ENCODE results near the gene CCBE1.

DNA sequence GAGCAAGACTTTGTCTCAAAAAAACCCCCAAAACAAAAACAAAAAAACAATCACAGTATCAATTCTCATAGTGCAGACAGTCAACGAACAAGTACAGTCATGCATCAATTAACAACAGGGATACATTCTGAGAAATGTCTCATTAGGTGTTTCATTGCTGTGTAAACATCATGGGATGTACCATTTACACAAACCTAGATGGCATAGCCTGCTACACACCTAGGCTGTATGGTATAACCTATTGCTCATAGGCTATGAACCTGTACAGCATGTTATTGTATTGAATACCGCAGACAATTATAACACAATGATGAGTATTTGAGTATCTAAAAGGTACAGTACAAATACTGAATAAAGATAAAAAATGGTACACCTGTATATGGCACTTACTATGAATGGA, 270.4 kb downstream of the CCBE1 start:
- TF ChIP-seq EP300 (IDR thresholded peaks at IDR 0.05) (no peak), RAD21 (conservative IDR thresholded peaks at IDR 0.05 in 1 of 2, IDR thresholded peaks at IDR 0.05 in 1 of 2) (no peak), MYC (IDR thresholded peaks at IDR 0.05; ENCODE audit: borderline replicate concordance, low read length) (no peak), JUNB (IDR thresholded peaks at IDR 0.05) (no peak), KDM1A (IDR thresholded peaks at IDR 0.05; ENCODE audit: low read depth) (no peak), EHMT2 (IDR thresholded peaks at IDR 0.05; ENCODE audit: low read depth) (no peak), JUN (IDR thresholded peaks at IDR 0.05) (no peak)
- TF ChIP-seq, protein P1, sequence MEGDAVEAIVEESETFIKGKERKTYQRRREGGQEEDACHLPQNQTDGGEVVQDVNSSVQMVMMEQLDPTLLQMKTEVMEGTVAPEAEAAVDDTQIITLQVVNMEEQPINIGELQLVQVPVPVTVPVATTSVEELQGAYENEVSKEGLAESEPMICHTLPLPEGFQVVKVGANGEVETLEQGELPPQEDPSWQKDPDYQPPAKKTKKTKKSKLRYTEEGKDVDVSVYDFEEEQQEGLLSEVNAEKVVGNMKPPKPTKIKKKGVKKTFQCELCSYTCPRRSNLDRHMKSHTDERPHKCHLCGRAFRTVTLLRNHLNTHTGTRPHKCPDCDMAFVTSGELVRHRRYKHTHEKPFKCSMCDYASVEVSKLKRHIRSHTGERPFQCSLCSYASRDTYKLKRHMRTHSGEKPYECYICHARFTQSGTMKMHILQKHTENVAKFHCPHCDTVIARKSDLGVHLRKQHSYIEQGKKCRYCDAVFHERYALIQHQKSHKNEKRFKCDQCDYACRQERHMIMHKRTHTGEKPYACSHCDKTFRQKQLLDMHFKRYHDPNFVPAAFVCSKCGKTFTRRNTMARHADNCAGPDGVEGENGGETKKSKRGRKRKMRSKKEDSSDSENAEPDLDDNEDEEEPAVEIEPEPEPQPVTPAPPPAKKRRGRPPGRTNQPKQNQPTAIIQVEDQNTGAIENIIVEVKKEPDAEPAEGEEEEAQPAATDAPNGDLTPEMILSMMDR (IDR thresholded peaks at IDR 0.05), result no peak
- TF ChIP-seq, protein P2, sequence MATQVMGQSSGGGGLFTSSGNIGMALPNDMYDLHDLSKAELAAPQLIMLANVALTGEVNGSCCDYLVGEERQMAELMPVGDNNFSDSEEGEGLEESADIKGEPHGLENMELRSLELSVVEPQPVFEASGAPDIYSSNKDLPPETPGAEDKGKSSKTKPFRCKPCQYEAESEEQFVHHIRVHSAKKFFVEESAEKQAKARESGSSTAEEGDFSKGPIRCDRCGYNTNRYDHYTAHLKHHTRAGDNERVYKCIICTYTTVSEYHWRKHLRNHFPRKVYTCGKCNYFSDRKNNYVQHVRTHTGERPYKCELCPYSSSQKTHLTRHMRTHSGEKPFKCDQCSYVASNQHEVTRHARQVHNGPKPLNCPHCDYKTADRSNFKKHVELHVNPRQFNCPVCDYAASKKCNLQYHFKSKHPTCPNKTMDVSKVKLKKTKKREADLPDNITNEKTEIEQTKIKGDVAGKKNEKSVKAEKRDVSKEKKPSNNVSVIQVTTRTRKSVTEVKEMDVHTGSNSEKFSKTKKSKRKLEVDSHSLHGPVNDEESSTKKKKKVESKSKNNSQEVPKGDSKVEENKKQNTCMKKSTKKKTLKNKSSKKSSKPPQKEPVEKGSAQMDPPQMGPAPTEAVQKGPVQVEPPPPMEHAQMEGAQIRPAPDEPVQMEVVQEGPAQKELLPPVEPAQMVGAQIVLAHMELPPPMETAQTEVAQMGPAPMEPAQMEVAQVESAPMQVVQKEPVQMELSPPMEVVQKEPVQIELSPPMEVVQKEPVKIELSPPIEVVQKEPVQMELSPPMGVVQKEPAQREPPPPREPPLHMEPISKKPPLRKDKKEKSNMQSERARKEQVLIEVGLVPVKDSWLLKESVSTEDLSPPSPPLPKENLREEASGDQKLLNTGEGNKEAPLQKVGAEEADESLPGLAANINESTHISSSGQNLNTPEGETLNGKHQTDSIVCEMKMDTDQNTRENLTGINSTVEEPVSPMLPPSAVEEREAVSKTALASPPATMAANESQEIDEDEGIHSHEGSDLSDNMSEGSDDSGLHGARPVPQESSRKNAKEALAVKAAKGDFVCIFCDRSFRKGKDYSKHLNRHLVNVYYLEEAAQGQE (IDR thresholded peaks at IDR 0.05), result no peak
